CD4-positive, alpha-beta T cell treated with Interferon gamma for 1 hour (primary cell): ENCODE data around the gene ASIC5.
"Not testable (repeated sequence)": the region's sequence is repeated elsewhere in the genome, so short reads cannot be mapped to it uniquely, and the experiment has no call there.

Experiments
- DNase-seq: peaks from one replicate; pipeline ENCODE4 v3.0.0-alpha.2; 2020

Gene ASIC5

GRCh38 chr4:155866177-155866576 is at the start of gene ASIC5:
ASIC5 (minus strand) TSS chr4:155866277; CDS start chr4:155866226, 51 bp downstream.
- DNase-seq, result no peak

GRCh38 chr4:155914782-155915181 is 48.7 kb upstream of the ASIC5 start:
- no peak for DNase-seq

- DNase-seq, result no peak
Observed at GRCh38 chr4:155911905-155912304, 45.8 kb upstream of the ASIC5 start.

- DNase-seq, result no peak
Observed at GRCh38 chr4:155909615-155910226, 43.6 kb upstream of the ASIC5 start.

GRCh38 chr4:155908187-155909139 is 42.4 kb upstream of the ASIC5 start:
- no peak for DNase-seq

GRCh38 chr4:155907556-155907955 is 41.5 kb upstream of the ASIC5 start:
- no peak for DNase-seq

GRCh38 chr4:155906554-155907247 is 40.6 kb upstream of the ASIC5 start:
- DNase-seq, result no peak

GRCh38 chr4:155904331-155904730 is 38.3 kb upstream of the ASIC5 start:
- DNase-seq, result no peak

GRCh38 chr4:155903453-155903852 is 37.4 kb upstream of the ASIC5 start, which contains the start of gene TDO2:
TDO2 (plus strand) TSS chr4:155903696; CDS start chr4:155903759, 63 bp downstream.
- DNase-seq, result no peak

GRCh38 chr4:155901013-155901412 is 34.9 kb upstream of the ASIC5 start:
- DNase-seq, result no peak

- DNase-seq, result no peak
Observed at GRCh38 chr4:155900381-155900780, 34.3 kb upstream of the ASIC5 start.

- no peak for DNase-seq
Observed at GRCh38 chr4:155899891-155900290, 33.8 kb upstream of the ASIC5 start.

GRCh38 chr4:155898371-155898770 is 32.3 kb upstream of the ASIC5 start:
- not testable (repeated sequence) for DNase-seq

- no peak for DNase-seq
Observed at GRCh38 chr4:155891058-155891457, 25.0 kb upstream of the ASIC5 start.

- no peak for DNase-seq
Observed at GRCh38 chr4:155889946-155890345, 23.9 kb upstream of the ASIC5 start.

- DNase-seq, result no peak
Observed at GRCh38 chr4:155889031-155889793, 23.1 kb upstream of the ASIC5 start.

- no peak for DNase-seq
Observed at GRCh38 chr4:155887847-155888570, 21.9 kb upstream of the ASIC5 start.

- no peak for DNase-seq
Observed at GRCh38 chr4:155887045-155887444, 21.0 kb upstream of the ASIC5 start.

GRCh38 chr4:155885666-155886065 is 19.6 kb upstream of the ASIC5 start:
- DNase-seq, result no peak

- DNase-seq, result no peak
Observed at GRCh38 chr4:155883895-155884294, 17.8 kb upstream of the ASIC5 start.

GRCh38 chr4:155881555-155881954 is 15.5 kb upstream of the ASIC5 start:
- no peak for DNase-seq

GRCh38 chr4:155879767-155880166 is 13.7 kb upstream of the ASIC5 start:
- DNase-seq, result no peak
